Cardiac muscle cell (in vitro differentiated cells and primary cell): ENCODE measurements around the gene PCDHB6. TPM values are rescaled to one million over a fixed set of nuclear protein-coding genes. Genes with fewer than 3 reads are reported as not detected.
"Not testable (repeated sequence)": the region's sequence is repeated elsewhere in the genome, so short reads cannot be mapped to it uniquely, and the experiment has no call there.

Experiments used
- DNase-seq, 2 donors: peaks; one replicate each; pipeline versions ENCODE4 v3.0.0 to v3.0.0-alpha.2; 2010 to 2017; ENCODE audit warnings: low read depth in 1 of 2, low spot score in 1 of 2
- H3K27ac ChIP-seq: fragments of 200-600 bp; sonication (generic); 2 replicates; pipeline ENCODE4 v1.5.1; 2016
- H3K27me3 ChIP-seq: fragments of 200-600 bp; sonication (generic); 2 replicates; pipeline ENCODE4 v1.6.0; 2016; ENCODE audit warnings: control low read depth
- H3K36me3 ChIP-seq: fragments of 200-600 bp; sonication (generic); 2 replicates; pipeline ENCODE4 v1.5.1; 2016; ENCODE audit warnings: control low read depth
- H3K4me1 ChIP-seq: fragments of 200-600 bp; sonication (generic); 2 replicates; pipeline ENCODE4 v1.8.1; 2017; ENCODE audit warnings: low read depth, mild to moderate bottlenecking, mixed run types
- H3K4me3 ChIP-seq: fragments of 200-600 bp; sonication (generic); 2 replicates; pipeline ENCODE4 v1.5.1; 2016; ENCODE audit warnings: mild to moderate bottlenecking
- H3K9me3 ChIP-seq: fragments of 200-600 bp; sonication (generic); 2 replicates; pipeline ENCODE4 v1.5.1; 2017; ENCODE audit warnings: low read depth, mild to moderate bottlenecking, control low read depth
- CTCF ChIP-seq: IDR thresholded peaks from 2 replicates; pipeline ENCODE4 v1.5.1; 2012; ENCODE audit warnings: low read depth, mild to moderate bottlenecking, low read length
- polyA plus RNA-seq: library from polyadenylated mRNA; unstranded; fragments of >200 nt; fragmentation: Nextera tagmentation; extraction: Ambion mirVana; gene quantifications from 2 replicates; pipeline ENCODE4 v1.2.1, GENCODE V29; 2016
- total RNA-seq: library from RNA; depleted of rRNA; stranded (reverse); fragments of >200 nt; gene quantifications from 2 replicates; pipeline ENCODE4 v1.2.3, GENCODE V29; 2016

The PCDHB6 gene
- total and polyA plus RNA-seq, 2 experiments from 2014 or later: 0.26 to 1.7 TPM

- Histone ChIP-seq H3K27me3 (no peaks in the 10 kb centered on the region), H3K36me3 (no peaks in the 10 kb centered on the region), H3K4me1 (no peaks in the 10 kb centered on the region), H3K4me3 (no peak within 1 kb of the TSS), H3K9me3 (no peaks in the 10 kb centered on the region), H3K27ac (no peak within 1 kb of the TSS)
- no peak for DNase-seq
- TF ChIP-seq CTCF: no peak
These were observed 28.3 kb upstream of the PCDHB6 start, which contains the start of gene PCDHB4 for GRCh38 chr5:141121563-141121962. PCDHB4 (plus strand) TSS chr5:141121818; CDS start chr5:141121999, 181 bp downstream.

GRCh38 chr5:141121985-141122384 lies 27.9 kb upstream of the PCDHB6 start:
- Histone ChIP-seq H3K4me3 (no peak overlapping the region), H3K27me3 (no peaks in the 10 kb centered on the region), H3K4me1 (no peaks in the 10 kb centered on the region), H3K36me3 (no peaks in the 10 kb centered on the region), H3K9me3 (no peaks in the 10 kb centered on the region), H3K27ac (no peak overlapping the region)
- no peak for DNase-seq
- no peak for TF ChIP-seq CTCF

DNA sequence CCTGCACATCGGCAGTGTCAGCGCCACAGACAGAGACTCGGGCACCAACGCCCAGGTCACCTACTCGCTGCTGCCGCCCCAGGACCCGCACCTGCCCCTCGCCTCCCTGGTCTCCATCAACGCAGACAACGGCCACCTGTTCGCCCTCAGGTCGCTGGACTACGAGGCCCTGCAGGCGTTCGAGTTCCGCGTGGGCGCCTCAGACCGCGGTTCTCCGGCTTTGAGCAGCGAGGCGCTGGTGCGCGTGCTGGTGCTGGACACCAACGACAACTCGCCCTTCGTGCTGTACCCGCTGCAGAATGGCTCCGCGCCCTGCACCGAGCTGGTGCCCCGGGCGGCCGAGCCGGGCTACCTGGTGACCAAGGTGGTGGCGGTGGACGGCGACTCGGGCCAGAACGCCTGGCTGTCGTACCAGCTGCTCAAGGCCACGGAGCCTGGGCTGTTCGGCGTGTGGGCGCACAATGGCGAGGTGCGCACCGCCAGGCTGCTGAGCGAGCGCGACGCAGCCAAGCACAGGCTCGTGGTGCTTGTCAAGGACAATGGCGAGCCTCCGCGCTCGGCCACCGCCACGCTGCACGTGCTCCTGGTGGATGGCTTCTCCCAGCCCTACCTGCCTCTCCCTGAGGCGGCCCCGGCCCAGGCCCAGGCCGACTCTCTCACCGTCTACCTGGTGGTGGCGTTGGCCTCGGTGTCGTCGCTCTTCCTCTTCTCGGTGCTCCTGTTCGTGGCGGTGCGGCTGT lies 26.3 kb upstream of the PCDHB6 start:
- H3K36me3 ChIP-seq, H3K4me3 ChIP-seq, H3K27me3 ChIP-seq, H3K27ac ChIP-seq, H3K9me3 ChIP-seq, DNase-seq, H3K4me1 ChIP-seq: not testable (repeated sequence)

DNA sequence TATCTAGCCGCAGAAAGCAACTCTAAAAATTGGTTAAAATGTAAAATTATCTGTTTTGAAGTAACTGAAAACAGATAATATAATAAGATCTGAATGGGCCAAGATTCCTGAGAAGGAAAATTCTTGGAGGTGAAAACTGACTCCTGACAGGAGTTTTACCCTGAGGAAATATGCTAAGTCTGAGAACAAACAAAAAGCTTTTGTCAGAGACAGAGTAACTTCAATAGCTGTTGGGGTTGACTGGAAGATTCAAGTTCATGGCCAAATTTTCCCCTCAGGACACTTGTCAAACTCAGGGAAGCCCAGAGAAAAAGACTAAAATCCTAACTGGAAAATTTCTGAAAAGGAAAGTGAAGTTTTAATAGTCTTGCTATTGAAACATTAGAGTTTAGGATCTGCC lies 22.6 kb upstream of the PCDHB6 start:
- TF ChIP-seq CTCF: no peak
- no peak for DNase-seq
- Histone ChIP-seq H3K4me3 (no peak overlapping the region), H3K27ac (peak overlapping the region; percentile 39), H3K27me3 (no peaks in the 10 kb centered on the region), H3K36me3 (no peaks in the 10 kb centered on the region), H3K9me3 (no peaks in the 10 kb centered on the region), H3K4me1 (peaks cover 7% of the 10 kb centered on the region)

GRCh38 chr5:141135030-141135717 lies 14.7 kb upstream of the PCDHB6 start, which contains the start of gene PCDHB5:
PCDHB5 (plus strand) TSS chr5:141135206; CDS start chr5:141135435, 229 bp downstream.
- no peaks in the 10 kb centered on the region for H3K9me3 ChIP-seq
- H3K27ac ChIP-seq: peak within 1 kb of the TSS; percentile 51
- peaks cover 4% of the 10 kb centered on the region for H3K36me3 ChIP-seq
- peak; percentile 24 for TF ChIP-seq CTCF
- peak within 1 kb of the TSS; percentile 43 for H3K4me3 ChIP-seq
- peak; percentile 6 to 35 for DNase-seq
- no peaks in the 10 kb centered on the region for H3K4me1 ChIP-seq
- no peaks in the 10 kb centered on the region for H3K27me3 ChIP-seq

DNA sequence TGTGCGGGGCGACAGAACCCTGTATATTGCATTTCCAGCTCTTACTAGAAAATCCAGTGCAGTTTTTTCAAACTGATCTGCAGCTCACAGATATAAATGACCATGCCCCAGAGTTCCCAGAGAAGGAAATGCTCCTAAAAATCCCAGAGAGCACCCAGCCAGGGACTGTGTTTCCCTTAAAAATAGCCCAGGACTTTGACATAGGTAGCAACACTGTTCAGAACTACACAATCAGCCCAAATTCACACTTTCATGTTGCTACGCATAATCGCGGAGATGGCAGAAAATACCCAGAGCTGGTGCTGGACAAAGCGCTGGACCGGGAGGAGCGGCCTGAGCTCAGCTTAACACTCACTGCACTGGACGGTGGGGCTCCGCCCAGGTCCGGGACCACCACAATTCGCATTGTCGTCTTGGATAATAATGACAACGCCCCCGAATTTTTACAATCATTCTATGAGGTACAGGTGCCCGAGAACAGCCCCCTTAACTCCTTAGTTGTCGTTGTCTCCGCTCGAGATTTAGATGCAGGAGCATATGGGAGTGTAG lies 14.1 kb upstream of the PCDHB6 start:
- no peak overlapping the region for H3K27ac ChIP-seq
- DNase-seq: no peak
- no peaks in the 10 kb centered on the region for H3K4me1 ChIP-seq
- H3K4me3 ChIP-seq: peak overlapping the region; percentile 43
- no peaks in the 10 kb centered on the region for H3K27me3 ChIP-seq
- H3K36me3 ChIP-seq: peaks cover 4% of the 10 kb centered on the region
- no peaks in the 10 kb centered on the region for H3K9me3 ChIP-seq
- TF ChIP-seq CTCF: no peak

DNA sequence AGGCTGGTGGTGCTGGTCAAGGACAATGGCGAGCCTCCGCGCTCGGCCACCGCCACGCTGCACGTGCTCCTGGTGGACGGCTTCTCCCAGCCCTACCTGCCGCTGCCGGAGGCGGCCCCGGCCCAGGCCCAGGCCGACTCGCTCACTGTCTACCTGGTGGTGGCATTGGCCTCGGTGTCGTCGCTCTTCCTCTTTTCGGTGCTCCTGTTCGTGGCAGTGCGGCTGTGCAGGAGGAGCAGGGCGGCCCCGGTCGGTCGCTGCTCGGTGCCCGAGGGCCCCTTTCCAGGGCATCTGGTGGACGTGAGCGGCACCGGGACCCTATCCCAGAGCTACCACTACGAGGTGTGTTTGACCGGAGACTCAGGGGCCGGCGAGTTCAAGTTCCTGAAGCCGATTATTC lies 12.5 kb upstream of the PCDHB6 start:
- not testable (repeated sequence) for H3K9me3 ChIP-seq, H3K27ac ChIP-seq, H3K4me1 ChIP-seq, H3K4me3 ChIP-seq, DNase-seq, H3K36me3 ChIP-seq, H3K27me3 ChIP-seq
